Measurements from ENCODE around the gene FAM78A. TPM values are rescaled to one million over a fixed set of nuclear protein-coding genes. Genes with fewer than 3 reads are reported as not detected.

FAM78A gene, protein sequence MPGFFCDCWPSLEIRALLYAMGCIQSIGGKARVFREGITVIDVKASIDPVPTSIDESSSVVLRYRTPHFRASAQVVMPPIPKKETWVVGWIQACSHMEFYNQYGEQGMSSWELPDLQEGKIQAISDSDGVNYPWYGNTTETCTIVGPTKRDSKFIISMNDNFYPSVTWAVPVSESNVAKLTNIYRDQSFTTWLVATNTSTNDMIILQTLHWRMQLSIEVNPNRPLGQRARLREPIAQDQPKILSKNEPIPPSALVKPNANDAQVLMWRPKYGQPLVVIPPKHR
- 0.34 and 0.71 TPM in 2 replicates for total RNA-seq

DNA sequence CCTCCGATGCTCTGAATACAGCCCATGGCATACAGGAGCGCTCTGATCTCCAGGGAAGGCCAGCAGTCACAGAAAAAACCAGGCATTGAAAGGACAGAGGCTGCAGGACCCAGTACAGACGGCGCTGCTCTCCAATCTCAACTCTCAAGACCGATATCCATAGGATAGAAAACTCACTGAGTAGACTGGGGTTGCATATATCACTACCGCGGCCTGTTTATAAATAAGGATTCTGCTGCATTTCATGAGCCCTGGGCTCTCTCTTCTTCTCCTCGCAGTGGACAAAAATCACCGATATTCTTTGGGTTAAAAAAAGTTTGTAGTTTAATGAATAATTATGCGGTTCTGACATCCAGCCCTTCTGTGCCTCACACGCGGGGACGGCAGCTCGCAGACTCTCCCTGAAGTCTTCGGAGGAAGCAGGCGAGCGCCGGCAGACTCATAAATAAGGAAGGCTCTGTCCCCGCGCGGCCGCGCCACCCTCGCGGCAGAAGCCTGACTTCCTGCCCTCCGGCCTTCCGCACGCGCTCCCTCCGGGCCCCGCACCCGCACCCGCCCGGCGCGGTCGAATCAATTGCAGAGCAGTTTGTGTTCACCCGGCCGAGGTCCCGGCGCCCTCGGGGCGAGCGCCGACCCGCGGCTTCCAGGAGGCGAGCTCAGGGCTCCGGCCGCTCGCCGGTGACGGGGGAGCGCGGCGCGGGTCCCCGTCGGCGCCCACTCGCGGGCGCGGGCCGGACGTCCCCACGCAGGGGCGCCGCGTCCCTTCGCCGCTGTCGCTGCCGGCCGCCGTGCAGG, at the start of gene FAM78A:
Gene FAM78A (minus strand): TSS at position 417 of the 795 bp plus-strand sequence. CDS start 331 bp downstream, at position 86.

DNA sequence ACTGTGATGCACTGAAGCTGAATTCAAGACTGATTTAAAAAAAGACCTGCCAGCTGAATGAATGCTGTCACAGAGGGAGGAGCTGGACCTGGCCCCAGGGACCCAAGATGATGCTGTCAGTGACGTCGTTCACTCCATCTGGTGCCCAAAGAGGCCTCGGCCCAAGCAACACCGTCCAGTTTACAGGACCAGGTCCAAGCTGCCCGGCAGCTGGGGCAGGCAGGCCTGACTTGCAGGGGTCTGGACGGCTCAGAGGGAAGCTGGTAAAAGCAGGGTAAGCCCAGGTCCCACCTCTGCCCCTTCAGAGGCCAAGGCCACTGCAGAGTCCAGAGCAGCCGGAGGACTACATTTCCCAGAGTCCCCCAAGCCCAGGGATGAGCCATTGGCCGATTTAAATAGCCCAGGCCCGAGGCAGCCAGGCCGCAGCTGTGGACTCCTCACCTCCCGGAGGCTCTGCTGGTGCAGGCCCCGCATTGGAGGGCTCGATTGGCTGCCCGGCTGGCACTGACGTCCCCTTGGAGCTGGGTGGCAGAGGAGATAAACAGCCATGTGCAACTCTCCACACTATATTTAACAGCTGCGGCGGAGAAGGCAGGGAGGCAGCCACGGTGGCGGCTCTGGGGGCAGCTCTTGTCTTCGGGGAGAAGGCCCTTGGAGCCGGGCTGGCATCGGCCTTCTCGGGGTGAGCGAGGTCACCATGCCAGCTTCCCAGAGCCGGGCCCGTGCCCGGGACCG, 13.2 kb upstream of the FAM78A start, which contains the start of gene PLPP7:
Gene PLPP7 (plus strand): TSS at position 423 of the 735 bp plus-strand sequence. CDS start 275 bp downstream, at position 698.

Other genes with a start within 250 kb of the FAM78A start
- 0.36 and 12.3 TPM in 2 replicates for gene AIF1L, start 180.0 kb downstream of the FAM78A start, total RNA-seq
- gene NUP214, start 150.9 kb downstream of the FAM78A start, total RNA-seq: 13.7 and 22.4 TPM in 2 replicates
- under 0.01 TPM in 1 of 2 replicates, not detected in the other for gene PLPP7, start 13.2 kb upstream of the FAM78A start, total RNA-seq
- gene PRRC2B, start 117.6 kb upstream of the FAM78A start, total RNA-seq: 49.2 and 153 TPM in 2 replicates
- gene POMT1, start 226.4 kb upstream of the FAM78A start, total RNA-seq: 11.3 and 19.6 TPM in 2 replicates